Spleen (tissue), 11 donors: Measurements from ENCODE around the gene RASSF1. TPM values are rescaled to one million over a fixed set of nuclear protein-coding genes. Genes with fewer than 3 reads are reported as not detected.
A peak's percentile ranks its signal among the peaks of the same experiment; 100 is the strongest.

Experiments used
- DNase-seq: peaks from one replicate; pipeline ENCODE4 v3.0.0-alpha.2; 2020
- H3K27ac ChIP-seq, 8 donors: fragments of 200-600 bp; sonication (generic) in 7 of 8; 1 replicate in 4 of 8; 2 replicates in 4 of 8; pipeline versions ENCODE4 v1.5.0 to v1.8.0; 2016 to 2021; ENCODE audit warnings: inconsistent platforms in 4 of 8, mild to moderate bottlenecking in 4 of 8, moderate library complexity in 1 of 8
- H3K27me3 ChIP-seq, 7 donors: fragments of 200-600 bp; sonication (generic) in 6 of 7; replicated peaks in 1 of 7; 1 replicate in 4 of 7; 2 replicates in 3 of 7; pipeline versions ENCODE4 v1.5.0 to v1.8.0; 2016 to 2021; ENCODE audit warnings: inconsistent platforms in 3 of 7, mild to moderate bottlenecking in 1 of 7
- H3K36me3 ChIP-seq, 6 donors: fragments of 200-600 bp; sonication (generic) in 5 of 6; 1 replicate in 4 of 6; 2 replicates in 2 of 6; pipeline versions ENCODE4 v1.5.0 to v1.8.0; 2016 to 2021; ENCODE audit warnings: inconsistent platforms in 2 of 6
- H3K4me1 ChIP-seq, 6 donors: fragments of 200-600 bp; sonication (generic) in 5 of 6; 1 replicate in 3 of 6; 2 replicates in 3 of 6; pipeline versions ENCODE4 v1.5.0 to v1.8.0; 2016 to 2021; ENCODE audit warnings: inconsistent platforms in 3 of 6
- H3K4me3 ChIP-seq, 8 donors: fragments of 200-600 bp; sonication (generic) in 7 of 8; 1 replicate in 4 of 8; 2 replicates in 4 of 8; pipeline versions ENCODE4 v1.5.0 to v1.8.0; 2016 to 2021; ENCODE audit warnings: inconsistent platforms in 4 of 8, mild to moderate bottlenecking in 4 of 8, moderate library complexity in 2 of 8
- H3K9me3 ChIP-seq, 8 donors: fragments of 200-600 bp; sonication (generic) in 7 of 8; 1 replicate in 4 of 8; 2 replicates in 4 of 8; pipeline versions ENCODE4 v1.5.0 to v1.8.0; 2016 to 2021; ENCODE audit warnings: inconsistent platforms in 4 of 8
- CTCF ChIP-seq, 11 experiments: fragments of 200-600 bp in 7 of 11; fragments of 450-650 bp in 4 of 11; sonication (generic) in 4 of 11; IDR thresholded peaks in 8 of 11; conservative IDR thresholded peaks in 3 of 11; 1 replicate in 7 of 11; 2 replicates in 4 of 11; pipeline versions ENCODE4 v1.4.0 to v1.8.0; 2016 to 2021; ENCODE audit warnings: antibody characterized with exemption in 11 of 11, inconsistent platforms in 4 of 11, mild to moderate bottlenecking in 1 of 11
- POLR2A ChIP-seq, 3 donors: fragments of 450-650 bp; IDR thresholded peaks; one replicate each; pipeline ENCODE4 v1.5.1; 2017; ENCODE audit warnings: antibody characterized with exemption in 3 of 3, mild to moderate bottlenecking in 1 of 3
- POLR2AphosphoS5 ChIP-seq, 3 donors: sonication (generic); formaldehyde crosslinking; IDR thresholded peaks; one replicate each; pipeline ENCODE4 v1.5.1; 2017; ENCODE audit warnings: antibody characterized with exemption in 3 of 3
- WGBS, 5 donors: extraction: QIAGEN DNeasy Blood & Tissue Kit in 3 of 5; methylation state at CpG; one replicate each; pipeline versions ENCODE4 v1.1.5 to v1.1.7; 2013 to 2018; 5-methylcytosine and 5-hydroxymethylcytosine counted together
- intact Hi-C: fragments of 100-400 bp; cut with DNase I; formaldehyde crosslinking; loops from one replicate; pipeline ENCODE4 v1.15.0; 2023; ENCODE audit warnings: low total_unique reads
- polyA plus RNA-seq, 3 donors: library from polyadenylated mRNA; stranded (reverse); fragments of 200-250 nt; gene quantifications; one replicate each; pipeline ENCODE4 v1.2.1, GENCODE V29; 2013
- total RNA-seq, 7 donors: library from RNA; depleted of rRNA in 3 of 7; stranded (reverse); fragments of >200 nt in 3 of 7; fragmentation: NEBNext Ultra II Directional in 4 of 7; extraction: Animal tissue kit (Norgen Biotek cat#: 25700) in 4 of 7; gene quantifications; one replicate each; pipeline versions ENCODE4 v1.1.0 to v1.2.1, GENCODE V29; 2016 to 2021
- donor health status: healthy with polysubstance abuse.
- donor health status: DM: no; HTN: no; CAD: no; lungs with moderate emphysema.
- donor health status: DM: no; HTN: no; CAD: no.
- donor health status: Bipolar disorder and iron deficiency.
- donor health status: healthy.
- donor health status: DM: no; HTN: no; CAD: no.
- donor health status: DM: yes; HTN: yes; CAD: no.

RASSF1 gene
- total and polyA plus RNA-seq, 10 donors, result 48.3 to 113 (median 64.7) TPM

- WGBS, 5 donors, result 20 to 54% (median 28%) methylated on average over 2 to 5 of the region's 5 CpGs
- H3K9me3 ChIP-seq, result no peaks in the 10 kb centered on the region
- peak; percentile 89 for DNase-seq
- TF ChIP-seq POLR2AphosphoS5 (IDR thresholded peaks at IDR 0.05) (peak; percentile 88 to 93 (median 90)), CTCF (IDR thresholded peaks at IDR 0.05 in 8 of 11, conservative IDR thresholded peaks at IDR 0.05 in 3 of 11) (peak in 5 of 11 experiments; percentile 13 to 40 (median 20)), POLR2A (IDR thresholded peaks at IDR 0.05) (no peak)
- H3K4me1 ChIP-seq, result peaks cover 39 to 93% (median 88%) of the 10 kb centered on the region in 6 donors
- no peaks in the 10 kb centered on the region for H3K27me3 ChIP-seq
- intact Hi-C loops, result loop anchor here (10.0 kb wide), 1 partner anchor 89 kb away; the partner anchor contains the start of gene GNAI2
- peak overlapping the region; percentile 86 to 96 (median 93) for H3K27ac ChIP-seq
- H3K36me3 ChIP-seq, result peaks cover 0 to 48% (median 23%) of the 10 kb centered on the region in 6 donors
- peak overlapping the region in 5 of 8 donors; percentile 1 to 92 (median 83) for H3K4me3 ChIP-seq
These were observed 16.9 kb downstream of the RASSF1 start for GRCh38 chr3:50323614-50324199.

- Histone ChIP-seq H3K36me3 (peaks cover under 1 to 53% (median 28%) of the 10 kb centered on the region in 6 donors), H3K4me3 (peak overlapping the region in 6 of 8 donors; percentile 1 to 92 (median 84)), H3K27me3 (no peaks in the 10 kb centered on the region), H3K9me3 (no peaks in the 10 kb centered on the region), H3K27ac (peak overlapping the region; percentile 86 to 96 (median 93)), H3K4me1 (peaks cover 34 to 93% (median 88%) of the 10 kb centered on the region in 6 donors)
- intact Hi-C loops, result loop anchor here (10.0 kb wide), 1 partner anchor 88 kb away; the partner anchor contains the start of gene GNAI2
- 9 to 62% (median 27%) methylated on average over 4 of the region's 4 CpGs for WGBS, 5 donors
- TF ChIP-seq POLR2A (IDR thresholded peaks at IDR 0.05) (no peak), CTCF (IDR thresholded peaks at IDR 0.05 in 8 of 11, conservative IDR thresholded peaks at IDR 0.05 in 3 of 11) (no peak)
- DNase-seq, result peak; percentile 79
These were observed 17.5 kb downstream of the RASSF1 start for GRCh38 chr3:50323092-50323600.

GRCh38 chr3:50322386-50323091, 18.1 kb downstream of the RASSF1 start, which contains the start of gene HYAL2:
Gene HYAL2, minus strand, starts transcription at chr3:50322745. Its CDS starts 2,256 bp downstream, at chr3:50320489.
- Histone ChIP-seq H3K36me3 (peaks cover 2 to 59% (median 32%) of the 10 kb centered on the region in 6 donors), H3K27me3 (no peaks in the 10 kb centered on the region), H3K4me3 (peak within 1 kb of the TSS; percentile 72 to 97 (median 90)), H3K9me3 (no peaks in the 10 kb centered on the region), H3K4me1 (peaks cover 33 to 93% (median 89%) of the 10 kb centered on the region in 6 donors), H3K27ac (peak within 1 kb of the TSS; percentile 86 to 96 (median 93))
- intact Hi-C loops, result loop anchor here (10.0 kb wide), 1 partner anchor 88 kb away; the partner anchor contains the start of gene GNAI2
- TF ChIP-seq POLR2A (IDR thresholded peaks at IDR 0.05), result peak in 1 of 3 donors; percentile 66
- peak; percentile 90 to 95 (median 93) for TF ChIP-seq POLR2AphosphoS5 (IDR thresholded peaks at IDR 0.05)
- TF ChIP-seq CTCF (IDR thresholded peaks at IDR 0.05 in 8 of 11, conservative IDR thresholded peaks at IDR 0.05 in 3 of 11), result no peak
- WGBS, 5 donors, result 47 to 60% (median 55%) methylated on average over 14 to 31 of the region's 31 CpGs
- peak; percentile 89 for DNase-seq
